Nucleus accumbens (tissue), 56 donors: ENCODE measurements around the gene DHRS1.
A peak's percentile ranks its signal among the peaks of the same experiment; 100 is the strongest.

Experiments
- DNase-seq, 56 donors: peaks; one replicate each; lab custom pipeline; 2025; lab: John Stamatoyannopoulos, UW

DHRS1 gene

DNA sequence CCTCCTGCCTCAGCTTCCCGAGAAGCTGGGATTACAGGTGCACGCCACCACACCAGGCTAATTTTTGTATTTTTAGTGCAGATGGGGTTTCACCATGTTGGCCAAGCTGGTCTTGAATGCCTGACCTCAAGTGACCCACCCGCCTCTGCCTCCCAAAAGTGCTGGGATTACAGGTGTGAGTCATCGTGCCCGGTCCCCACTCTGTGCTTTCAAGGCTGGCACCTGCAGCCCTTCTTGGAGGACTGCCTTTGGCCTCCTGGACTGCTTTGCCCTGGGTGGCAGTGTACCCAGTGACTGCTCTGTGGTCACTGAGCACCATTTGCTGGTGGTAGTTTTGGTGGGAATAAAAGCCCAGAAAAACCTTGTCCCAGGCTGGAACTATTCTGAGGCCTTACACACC lies 12.6 kb downstream of the DHRS1 start:
- no peak for DNase-seq

DNA sequence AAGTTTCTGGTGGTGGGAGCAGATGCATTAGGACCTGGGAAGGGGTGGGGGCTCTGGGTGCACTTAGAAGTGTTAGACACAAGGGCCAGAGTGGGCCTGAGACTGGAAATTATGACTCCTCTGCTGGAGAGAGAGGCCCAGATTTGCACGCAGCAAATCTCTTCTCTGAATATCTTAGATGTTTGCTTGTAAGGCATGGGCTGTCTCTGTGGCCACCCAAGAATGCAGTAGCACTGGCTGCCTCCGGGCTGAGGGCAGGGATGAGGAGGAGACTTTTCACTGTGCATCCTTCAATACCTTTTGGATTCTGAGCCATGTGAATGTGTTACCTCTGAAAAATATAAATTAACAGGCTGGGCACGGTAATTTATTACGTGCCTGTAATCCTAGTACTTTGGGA lies 14.2 kb downstream of the DHRS1 start:
- DNase-seq: no peak

DNA sequence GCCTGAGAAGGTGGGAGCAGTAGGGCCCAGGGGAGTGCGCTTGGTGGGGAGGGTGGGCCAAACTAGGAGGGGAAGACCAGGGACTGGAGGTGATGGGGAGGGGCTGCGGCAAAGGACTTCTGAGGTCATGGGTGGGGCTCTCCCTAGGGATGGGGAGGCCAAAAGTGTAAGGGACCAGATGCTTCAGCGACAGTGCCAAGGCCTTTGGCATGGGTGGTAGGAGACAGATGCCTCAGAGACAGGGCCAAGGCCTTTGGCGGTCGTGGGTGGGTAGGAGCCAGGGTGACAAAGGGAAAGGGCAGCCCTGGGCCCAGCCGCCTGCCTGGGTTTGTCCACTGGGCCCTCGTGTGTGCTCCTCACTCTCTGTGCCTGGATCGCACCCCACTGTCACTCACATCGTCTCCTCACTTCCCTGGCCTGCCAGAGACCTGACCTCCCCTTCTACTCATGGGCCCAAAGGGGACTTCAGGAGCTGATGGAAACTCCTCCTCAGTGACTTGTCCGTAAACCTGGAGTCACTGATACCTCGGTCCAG lies 15.0 kb downstream of the DHRS1 start:
- DNase-seq: no peak

DNA sequence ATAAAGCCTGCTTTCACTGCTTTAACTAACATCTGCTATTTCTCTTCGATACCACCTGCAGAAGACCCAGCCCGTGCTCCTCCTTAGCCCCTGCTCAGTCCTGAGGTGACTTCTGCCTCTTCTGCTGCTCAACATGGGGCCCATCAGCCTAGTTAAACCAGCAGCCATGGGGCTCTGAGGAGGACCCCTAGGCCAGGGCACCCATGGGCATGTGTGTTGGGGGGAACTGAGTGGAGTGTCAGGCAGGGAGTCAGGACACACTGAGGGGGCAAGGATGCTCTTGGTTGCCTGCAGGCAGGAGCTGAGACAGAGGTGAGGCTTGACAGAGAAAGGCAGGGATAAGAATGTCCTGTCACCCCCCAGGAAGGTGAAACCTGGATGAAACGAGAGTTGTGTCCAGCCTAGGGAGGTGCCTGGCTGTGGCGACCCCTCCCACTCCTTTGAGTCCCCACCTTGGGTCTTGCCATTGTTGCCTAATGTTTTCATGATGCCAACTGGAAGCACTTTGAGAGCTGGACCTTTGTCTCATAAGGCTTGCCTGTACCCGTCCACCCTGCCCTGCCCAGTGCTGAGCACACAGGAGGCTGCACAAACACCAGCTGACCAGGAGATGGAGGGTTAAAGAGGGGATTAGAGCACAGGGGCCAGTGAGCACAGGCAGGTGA lies 15.7 kb downstream of the DHRS1 start:
- no peak for DNase-seq

DNA sequence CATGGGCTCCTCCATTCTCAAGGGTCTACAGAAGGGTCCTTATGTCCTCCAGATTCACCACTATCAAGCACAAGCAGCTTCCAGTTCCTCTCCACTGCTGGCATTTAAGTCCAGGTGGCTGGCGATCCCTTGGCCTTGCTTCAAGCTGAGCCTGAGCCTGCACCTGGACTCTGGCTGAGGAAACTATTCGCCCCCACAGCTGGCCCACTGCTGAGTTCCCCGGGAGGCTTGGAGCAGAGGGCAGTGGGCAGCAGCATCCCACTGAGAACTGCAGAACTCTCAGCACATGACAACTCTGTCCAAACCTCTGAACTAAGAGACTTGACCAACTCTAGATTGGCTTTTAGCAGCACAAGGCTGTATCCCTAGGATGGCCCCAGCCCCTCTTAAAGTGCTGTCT lies 16.8 kb downstream of the DHRS1 start:
- no peak for DNase-seq

DNA sequence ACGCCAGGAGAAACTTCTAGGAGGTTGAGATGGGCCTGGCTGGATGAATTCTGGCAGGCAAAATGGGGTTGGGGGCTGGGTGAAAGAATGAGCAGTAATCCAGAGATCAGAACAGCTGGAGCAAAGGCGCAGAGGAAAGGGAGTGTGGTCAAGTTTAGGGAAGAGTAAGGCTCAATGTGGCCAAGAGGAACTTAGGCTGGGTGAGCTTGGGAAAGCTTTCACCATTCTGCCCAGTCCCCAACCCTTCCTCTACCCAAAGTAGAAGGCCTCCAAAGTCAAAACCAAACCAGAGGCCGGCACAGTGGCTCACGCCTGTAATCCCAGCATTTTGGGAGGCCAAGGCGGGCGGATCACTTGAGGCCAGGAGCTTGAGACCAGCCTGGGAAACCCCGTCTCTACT lies 17.9 kb downstream of the DHRS1 start:
- no peak for DNase-seq

DNA sequence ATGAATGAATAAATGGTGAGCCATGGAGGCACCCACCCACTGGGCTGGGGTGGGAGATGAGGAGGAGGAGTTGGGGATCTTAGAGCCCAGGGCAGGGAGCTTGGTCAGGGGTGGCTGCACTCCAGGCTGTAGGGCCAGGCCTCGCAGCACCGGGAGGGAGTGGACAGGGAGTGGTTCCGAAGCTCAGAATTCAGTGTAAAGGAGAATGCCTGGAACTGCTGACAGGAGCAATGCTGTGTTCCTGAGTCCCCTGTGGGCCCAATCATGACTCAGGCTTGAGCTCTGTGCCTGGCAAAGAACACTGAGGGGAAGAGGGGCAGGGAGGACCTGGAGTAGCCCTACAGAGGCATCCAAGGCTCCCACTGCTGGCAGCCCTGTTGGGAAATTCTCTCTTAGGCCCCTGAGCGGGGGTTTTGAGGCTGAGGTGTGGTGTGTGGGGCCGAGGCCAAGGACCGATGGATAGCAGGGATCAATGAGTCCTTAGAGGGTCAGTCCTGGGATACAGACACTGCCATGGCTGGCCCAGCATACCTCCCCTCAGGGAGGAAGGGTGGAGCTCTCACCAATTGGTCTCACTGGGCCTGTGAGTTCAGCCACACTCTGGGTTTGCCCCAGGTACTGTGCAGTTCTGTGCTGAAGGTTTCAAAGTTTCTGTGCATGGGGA lies 18.7 kb downstream of the DHRS1 start:
- no peak for DNase-seq

DNA sequence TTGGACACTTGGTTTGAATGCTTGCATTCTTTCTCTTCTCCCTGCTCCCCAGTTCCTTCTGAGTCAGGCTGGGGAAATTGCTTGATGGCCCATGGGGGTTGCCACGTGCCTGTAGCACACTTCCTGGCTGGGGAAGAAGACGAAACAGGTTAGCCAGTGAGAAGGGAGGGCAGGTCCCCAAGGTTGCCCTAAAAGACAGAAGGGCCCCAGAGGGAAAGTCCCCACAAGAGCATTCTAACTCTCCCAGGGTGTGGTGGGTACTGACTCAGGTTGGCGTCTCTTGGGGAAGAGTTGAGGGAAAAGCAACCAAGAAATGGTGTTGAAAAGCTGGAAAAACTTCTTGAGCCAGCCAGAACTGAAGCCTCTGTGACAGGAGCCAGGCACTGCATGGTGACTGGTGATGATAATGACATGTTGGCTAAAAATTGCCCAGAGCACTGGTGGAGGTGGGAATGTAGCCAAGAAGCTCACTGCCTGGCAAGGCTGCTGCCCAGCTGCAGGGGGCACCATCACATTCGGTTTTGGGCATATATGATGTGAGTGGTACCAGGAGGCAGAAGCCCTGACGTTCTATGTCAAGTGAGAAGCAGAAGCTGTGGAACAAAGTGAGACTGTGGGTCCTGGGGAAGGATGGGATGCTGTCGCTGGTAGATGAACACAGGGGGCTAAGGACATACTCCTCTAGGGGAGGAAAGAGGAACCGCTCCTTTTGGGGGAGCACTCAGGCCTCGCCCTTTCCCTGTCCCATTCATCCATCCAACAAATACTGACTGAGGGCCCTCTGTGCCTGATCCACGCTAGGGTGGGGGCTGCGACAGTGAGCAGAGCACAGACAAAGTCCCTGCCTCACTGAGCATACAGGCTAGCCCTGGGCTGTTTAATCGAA lies 20.0 kb downstream of the DHRS1 start:
- DNase-seq: peak in 39 of 56 donors; percentile 8 to 60 (median 28)

DNA sequence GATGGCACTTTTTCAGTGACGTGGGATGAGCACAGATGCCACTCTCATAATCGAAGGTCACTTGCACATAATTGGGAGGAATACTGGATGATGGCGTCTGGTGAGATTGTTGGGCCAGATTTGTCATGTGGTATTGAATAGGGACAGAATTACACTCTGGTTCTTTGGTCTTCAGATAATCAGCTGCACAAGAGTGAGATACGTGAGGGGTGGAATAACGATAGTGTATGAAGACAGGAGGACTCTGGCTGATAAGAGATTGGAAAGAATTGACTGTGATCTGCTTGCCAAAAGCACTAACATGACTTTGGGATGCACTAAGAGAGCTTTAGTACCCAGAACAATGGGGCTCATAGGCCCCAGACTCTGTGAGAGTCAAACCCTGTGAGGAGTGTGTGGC lies 21.2 kb downstream of the DHRS1 start:
- DNase-seq: no peak

DNA sequence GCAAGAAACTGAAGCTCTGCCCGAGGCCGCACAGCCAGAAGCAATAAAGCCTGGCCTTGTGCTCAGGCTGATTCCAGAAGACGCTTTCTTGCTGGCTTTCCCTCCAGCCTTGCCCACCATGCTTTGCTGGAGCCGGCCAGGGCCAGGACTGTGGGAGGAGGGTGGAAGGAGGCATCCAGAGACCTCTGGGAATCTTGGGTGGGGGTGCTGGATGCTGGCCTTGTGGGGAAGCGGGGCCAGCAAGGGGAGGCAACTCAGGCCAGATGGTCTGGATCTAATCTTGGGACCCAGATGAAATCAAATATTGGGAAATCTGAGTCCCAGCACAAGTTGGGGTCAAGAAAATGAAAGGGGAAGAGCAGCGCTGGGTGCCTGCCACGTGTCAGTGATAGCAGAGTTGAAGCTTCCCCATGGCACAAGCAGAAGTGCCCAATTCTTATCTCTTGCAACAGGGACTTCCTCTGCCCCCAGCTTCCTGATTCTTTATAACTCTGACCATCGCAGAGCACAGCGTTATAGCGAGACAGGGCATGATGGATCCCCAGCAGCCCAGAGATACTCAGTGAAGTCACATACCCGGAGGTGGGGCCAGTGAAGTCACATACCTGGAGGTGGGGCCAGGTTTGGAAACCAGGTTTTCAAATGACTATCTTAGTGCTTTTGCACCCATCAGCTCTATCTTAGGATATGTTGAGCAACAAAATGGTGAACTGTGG lies 21.8 kb downstream of the DHRS1 start:
- peak in 9 of 56 donors; percentile 4 to 24 (median 10) for DNase-seq

DNA sequence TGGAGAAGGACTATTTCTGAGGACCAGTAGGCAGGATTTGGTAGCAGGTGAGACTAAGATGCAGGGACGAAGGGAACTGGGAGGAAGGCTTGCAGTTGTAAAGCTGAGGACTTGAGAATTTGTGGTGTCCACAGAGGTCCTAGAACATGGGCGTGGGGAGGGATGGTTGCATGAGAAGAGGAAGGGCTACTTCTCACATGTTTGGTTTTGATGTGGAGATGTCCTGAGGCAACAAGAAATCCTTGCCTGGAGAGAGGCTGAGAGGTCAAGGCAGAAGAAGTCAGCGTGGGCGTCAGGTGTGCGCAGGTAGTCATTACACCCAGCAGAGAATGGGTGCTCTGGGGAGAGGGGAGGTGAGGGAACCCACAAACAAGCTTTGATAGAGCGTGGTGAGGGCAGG lies 22.5 kb downstream of the DHRS1 start:
- no peak for DNase-seq

DNA sequence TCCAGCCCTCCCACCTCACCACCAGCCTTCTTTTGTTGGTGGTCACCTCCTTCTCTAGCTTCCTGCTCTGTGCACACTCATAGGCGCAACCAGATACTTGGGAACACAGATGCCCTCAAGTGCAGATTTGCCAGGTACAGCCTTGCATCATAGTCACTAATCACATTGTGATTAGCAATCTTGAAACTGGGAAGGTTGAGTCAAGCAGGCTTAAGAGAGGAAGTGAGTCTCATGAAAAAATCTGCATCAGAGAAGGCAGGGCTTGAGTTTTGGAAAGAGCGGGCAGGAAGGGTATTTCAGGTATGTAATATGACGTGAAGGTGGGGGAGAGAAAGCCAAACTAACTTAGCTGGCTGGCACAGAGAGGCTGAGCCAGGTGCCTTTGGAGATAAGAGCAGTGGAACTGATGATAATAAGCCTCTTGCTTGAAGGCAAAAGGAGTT lies 25.5 kb downstream of the DHRS1 start:
- DNase-seq: peak in 2 of 56 donors; percentile 3 to 11

DNA sequence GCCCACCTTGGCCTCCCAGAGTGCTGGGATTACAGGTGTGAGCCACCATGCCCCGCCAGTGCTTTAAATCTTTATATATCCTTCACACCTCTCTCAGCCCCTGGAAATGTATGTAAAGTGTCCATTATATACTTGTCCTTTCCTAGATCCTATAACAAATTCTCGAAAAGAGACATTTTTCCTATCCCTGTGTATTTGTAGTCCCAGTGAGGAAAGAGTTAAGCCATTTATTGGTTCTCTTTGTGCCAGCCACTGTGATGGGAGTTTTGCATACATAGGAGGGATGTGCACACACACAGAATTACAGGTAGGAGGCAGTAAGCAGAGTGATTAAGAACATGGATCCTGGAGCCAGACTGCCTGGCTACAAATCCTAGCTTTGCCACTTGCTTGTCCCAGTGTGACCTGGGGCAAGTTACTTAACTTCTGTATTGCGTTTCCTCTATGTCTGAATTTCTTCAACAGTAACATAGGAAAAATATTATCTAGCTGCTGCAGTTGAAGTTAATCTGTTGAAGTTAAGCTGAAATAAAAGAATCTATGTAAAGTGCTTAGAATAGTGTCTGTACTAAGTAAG lies 26.1 kb downstream of the DHRS1 start:
- DNase-seq: no peak

DNA sequence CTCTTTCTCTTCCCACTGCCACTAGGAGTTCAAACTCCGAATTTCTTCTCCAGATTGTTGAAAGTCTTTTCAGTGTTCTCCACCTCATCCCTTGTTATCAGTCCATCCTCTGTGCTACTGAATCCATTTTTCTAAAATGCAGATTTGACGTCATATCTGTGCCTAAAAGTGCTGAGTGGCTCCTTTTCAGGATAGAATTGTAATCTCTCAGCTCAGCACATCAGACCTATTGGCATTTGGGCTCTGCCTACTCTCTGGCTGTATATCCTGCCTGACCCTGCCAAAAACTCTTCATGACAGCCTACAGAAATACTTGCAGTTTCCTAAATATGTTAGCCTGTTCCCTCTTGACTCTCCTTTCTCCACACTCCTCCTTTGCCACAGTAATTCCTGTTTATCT lies 27.1 kb downstream of the DHRS1 start:
- DNase-seq: no peak

DNA sequence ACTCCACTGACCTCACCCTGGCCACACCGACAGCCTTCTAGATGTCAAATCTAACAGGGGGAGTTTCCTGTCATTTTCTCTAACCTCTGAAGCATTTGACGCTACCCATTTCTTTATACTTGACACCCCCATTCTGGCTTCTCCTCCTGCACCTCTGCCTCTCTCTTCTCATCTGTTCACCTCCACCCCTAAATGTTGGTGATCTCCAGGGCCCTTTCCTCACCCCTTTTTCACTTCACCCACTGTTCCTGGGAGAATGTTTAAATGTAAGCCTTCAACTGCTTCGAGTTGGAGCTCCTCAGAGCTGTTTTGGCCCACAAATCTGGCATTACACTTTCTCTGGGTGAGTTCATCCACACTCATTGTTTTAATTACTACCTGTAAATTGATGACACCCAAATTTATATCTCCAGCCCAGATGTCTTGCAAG lies 27.7 kb downstream of the DHRS1 start:
- DNase-seq: no peak

DNA sequence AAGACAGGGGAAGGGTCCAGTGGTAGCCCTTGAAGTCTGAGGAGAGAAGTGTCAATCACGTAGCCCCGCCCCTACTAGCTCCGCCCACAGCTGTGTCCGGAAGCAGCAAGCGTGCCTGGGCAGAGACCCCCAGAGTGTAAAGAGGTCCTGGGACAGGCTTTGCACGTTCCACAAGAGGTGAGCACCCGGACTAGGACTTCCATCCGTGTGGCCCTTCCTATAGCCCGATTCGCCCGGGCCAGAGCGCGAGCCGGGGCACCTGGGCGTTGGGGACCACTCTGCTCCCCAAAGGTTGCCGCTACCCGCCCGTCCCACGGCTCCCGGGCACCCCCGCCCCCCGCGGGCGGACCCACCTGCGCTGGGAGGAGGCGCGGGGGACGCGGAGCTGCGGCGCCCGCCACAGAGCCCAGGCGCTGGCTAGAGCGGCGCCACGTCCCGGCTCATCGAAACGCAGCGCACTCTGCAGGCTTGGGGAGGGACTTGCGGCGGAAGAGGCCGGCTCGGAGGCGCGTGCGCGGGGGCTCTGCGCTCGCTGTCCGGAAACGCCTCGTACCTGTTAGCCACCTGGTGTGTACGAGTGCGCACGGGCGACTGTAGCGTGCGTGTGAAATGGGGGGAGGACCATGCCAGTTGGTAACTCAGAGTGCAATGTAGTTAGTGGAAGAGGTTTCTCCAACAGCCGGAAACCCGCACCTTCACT lies 28.3 kb downstream of the DHRS1 start, which contains the start of gene RABGGTA:
Gene RABGGTA (minus strand): TSS at position 464 of the 700 bp plus-strand sequence. CDS start 482 bp downstream, outside the sequence.
- DNase-seq: peak in 55 of 56 donors; percentile 27 to 87 (median 72)

DNA sequence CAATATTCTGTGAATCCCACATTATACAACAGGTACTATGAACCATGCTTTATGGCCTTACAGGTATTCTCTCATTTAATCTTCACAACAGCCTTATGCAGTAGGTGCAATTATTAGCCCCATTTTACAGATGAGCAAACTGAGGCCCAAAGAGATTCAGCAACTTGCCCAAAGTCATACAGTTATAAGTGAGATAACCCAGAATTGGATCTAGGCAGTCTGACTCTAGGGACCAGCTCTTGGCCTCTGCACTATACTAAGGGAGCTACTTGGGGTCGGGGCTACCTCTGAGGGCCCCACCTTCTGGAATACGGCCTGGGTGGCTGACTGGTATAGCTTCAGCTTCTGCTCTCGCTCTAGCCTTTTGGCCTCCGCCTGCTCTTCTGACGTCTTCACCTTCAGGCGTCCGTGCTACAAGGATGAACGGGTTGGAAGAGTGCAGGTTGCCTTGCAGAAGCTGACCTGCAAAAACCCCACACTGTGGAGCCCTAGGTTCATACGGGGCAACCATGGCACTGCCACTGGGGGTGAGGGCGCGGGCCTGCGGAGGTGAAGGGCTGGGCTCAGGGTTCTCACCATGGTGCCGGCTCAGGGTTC lies 28.9 kb downstream of the DHRS1 start:
- peak in 2 of 56 donors; percentile 41 to 49 for DNase-seq

DNA sequence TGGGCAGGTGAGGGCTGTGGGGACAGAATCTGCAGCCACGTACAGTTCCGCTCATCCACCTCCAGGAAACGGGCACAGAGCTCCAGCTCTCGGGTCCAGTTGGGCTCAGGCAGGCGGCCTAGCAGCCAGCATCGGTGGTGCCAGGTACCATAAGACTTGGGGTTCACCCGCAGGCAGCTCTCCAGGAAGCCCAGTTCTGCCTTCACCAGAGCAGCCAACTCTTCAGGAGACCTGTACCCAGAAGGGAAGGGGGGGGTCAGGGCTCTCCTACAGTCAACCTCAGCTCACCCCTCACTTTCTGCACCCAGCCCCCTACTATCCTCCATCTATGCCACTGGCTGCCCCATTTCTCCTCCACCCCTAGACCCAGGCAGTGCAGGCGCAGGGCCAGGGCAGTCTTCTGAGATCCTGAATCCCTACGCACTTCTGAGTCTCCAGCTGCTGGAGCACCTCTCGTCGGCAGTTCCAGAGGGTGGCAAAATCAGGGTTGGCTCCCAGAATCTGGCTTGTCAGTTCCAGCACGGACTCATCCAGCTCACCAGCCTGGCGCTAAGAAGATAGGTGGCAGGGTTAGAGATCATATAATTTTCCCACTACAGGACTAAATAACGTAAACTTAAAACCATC lies 29.6 kb downstream of the DHRS1 start:
- DNase-seq: no peak
